Right ventricle myocardium superior (tissue), 1 donor: Measurements from ENCODE around the gene NEAT1. TPM values are rescaled to one million over a fixed set of nuclear protein-coding genes. Genes with fewer than 3 reads are reported as not detected.

Experiments
- ATAC-seq: fragments of 200-7000 bp; cut with Tn5 transposase; one replicate; pipeline ENCODE4 v1.9.1; 2020; ENCODE audit warnings: mild to moderate bottlenecking; ENCODE audit not compliant: poor library complexity
- DNase-seq: peaks from one replicate; pipeline ENCODE4 v3.0.0-alpha.2; 2020
- intact Hi-C: fragments of 100-400 bp; cut with DNase I; formaldehyde crosslinking; loops from one replicate; pipeline ENCODE4 v1.11.2; 2022
- total RNA-seq: library from RNA; stranded (reverse); fragmentation: NEBNext Ultra II Directional; extraction: Animal tissue kit (Norgen Biotek cat#: 25700); gene quantifications from one replicate; pipeline ENCODE4 v1.2.1, GENCODE V29; 2021
- donor health status: DM: no; HTN: yes; CAD: no; lungs with severe emphysema.

Gene NEAT1
- total RNA-seq, 1 donor from 2014 or later, result 451 TPM

GRCh38 chr11:65418431-65418680, 4.2 kb upstream of the NEAT1 start:
- DNase-seq (peak; percentile 84), ATAC-seq (no peak)
- intact Hi-C loops, result loop anchor here (2.0 to 5.0 kb wide), 2 partner anchors 36 to 78 kb away; partner anchors contain the start of gene SLC25A45

DNA sequence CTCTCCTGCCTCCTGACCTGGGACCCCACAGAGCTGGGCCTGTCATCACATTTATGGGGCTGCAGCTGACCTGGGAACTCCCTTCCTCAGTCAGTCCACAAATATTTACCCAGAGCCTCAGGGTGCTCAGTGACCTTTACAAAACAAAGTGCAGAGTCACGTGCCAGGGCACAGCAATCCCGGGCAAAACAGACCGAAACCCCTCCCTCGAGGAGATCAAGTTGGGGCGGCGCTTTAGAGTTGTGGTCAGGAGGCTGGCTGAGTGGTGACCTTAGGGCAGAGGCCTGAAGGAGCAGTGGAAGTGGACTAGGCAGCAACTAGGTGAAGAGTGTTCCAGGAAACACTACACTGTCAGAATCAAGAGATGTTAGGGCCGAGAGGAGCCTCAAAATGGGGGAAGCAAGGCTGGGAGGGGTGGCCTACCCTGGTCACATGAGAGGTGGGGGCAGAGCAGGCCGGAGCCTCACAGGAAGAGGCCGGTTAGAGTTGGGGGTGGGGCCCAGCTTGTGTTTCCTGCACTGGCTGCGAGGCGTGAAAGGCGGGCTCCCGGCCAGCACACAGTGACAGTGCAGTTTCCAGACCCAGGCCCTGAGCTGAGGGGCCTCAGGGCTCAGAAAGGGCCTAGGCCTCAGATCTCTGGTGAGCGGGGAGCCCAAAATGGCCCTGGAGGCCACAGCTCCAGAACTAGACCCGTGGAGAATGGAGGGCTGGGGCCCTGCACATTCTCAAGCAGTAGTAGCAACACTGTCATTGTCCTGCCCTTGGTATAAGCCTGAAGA, 3.7 kb upstream of the NEAT1 start:
- DNase-seq, result peak; percentile 99
- ATAC-seq, result peak; percentile 44
- intact Hi-C loops, result loop anchor here (2.0 to 5.0 kb wide), 2 partner anchors 37 to 78 kb away; partner anchors contain the start of gene SLC25A45

GRCh38 chr11:65419460-65419771, 3.2 kb upstream of the NEAT1 start:
- DNase-seq (peak; percentile 53), ATAC-seq (no peak)
- intact Hi-C loops, result loop anchor here (2.0 to 5.0 kb wide), 2 partner anchors 37 to 77 kb away; partner anchors contain the start of gene SLC25A45

DNA sequence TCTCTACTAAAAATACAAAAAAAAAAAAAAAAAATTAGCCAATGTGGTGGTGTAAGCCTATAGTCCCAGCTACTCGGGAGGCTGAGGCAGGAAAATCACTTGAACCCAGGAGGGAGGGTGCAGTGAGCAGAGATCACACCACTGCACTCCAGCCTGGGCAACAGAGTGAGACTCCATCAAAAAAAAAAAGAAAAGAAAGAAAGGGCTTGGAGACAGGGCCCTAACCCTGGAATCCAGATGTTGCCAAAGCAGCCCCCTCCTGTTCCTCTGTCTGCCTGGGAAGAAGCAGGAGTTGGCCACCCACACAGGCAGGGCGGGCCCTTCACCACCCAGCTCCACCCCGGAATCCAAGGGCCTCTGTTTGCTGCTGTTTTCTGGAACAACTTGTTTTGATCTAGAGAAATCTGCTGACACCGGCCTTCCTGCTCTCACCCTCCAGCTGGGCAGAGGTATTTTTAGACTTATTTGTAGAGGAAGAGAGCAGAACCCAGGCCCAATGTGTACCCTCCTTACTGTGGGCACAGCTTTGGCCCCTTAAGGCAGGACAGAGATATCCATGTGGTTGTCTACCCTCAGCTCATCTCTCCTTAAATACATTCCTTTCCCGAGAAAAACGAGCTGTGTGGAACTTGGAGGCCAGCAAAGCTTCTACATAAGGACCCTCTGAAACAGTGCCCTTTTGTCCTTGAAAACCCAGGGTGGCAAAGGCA, 2.7 kb upstream of the NEAT1 start:
- intact Hi-C loops, result loop anchor here (2.0 to 5.0 kb wide), 2 partner anchors 38 to 77 kb away; partner anchors contain the start of gene SLC25A45
- ATAC-seq (peak; percentile 38), DNase-seq (peak; percentile 95)

DNA sequence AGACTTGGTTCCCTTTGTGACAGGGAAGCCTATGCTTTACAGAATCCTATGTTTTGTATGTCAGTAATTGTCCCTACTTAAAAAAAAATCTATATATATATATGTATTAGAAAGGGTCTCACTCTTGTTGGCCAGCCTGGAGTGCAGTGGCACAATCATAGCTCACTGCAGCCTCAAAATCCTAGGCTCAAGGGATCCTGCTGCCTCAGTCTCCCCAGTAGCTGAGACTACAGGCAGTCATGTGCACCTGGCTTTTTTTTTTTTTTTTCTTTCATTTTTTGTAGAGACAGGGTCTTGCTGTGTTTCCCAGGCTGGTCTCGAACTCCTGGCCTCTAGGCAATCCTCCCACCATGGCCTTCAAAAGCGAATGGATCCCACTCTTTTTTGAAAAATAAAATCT, 2.1 kb upstream of the NEAT1 start:
- DNase-seq (peak; percentile 30), ATAC-seq (no peak)
- intact Hi-C loops, result no loop called here

- DNase-seq, result peak; percentile 94
- intact Hi-C loops, result no loop called here
- peak; percentile 47 for ATAC-seq
Measured at GRCh38 chr11:65420979-65421793, 1.4 kb upstream of the NEAT1 start.

- intact Hi-C loops, result no loop called here
- ATAC-seq (peak; percentile 50), DNase-seq (peak; percentile 99)
Measured at GRCh38 chr11:65421794-65422632, 585 bp upstream of the NEAT1 start.

DNA sequence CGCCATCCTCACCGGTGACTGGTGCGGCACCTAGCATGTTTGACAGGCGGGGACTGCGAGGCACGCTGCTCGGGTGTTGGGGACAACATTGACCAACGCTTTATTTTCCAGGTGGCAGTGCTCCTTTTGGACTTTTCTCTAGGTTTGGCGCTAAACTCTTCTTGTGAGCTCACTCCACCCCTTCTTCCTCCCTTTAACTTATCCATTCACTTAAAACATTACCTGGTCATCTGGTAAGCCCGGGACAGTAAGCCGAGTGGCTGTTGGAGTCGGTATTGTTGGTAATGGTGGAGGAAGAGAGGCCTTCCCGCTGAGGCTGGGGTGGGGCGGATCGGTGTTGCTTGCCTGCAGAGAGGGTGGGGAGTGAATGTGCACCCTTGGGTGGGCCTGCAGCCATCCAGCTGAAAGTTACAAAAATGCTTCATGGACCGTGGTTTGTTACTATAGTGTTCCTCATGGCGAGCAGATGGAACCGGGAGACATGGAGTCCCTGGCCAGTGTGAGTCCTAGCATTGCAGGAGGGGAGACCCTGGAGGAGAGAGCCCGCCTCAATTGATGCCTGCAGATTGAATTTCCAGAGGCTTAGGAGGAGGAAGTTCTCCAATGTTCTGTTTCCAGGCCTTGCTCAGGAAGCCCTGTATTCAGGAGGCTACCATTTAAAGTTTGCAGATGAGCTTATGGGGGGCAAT, 1.1 kb downstream of the NEAT1 start:
- intact Hi-C loops, result no loop called here
- ATAC-seq, result no peak
- DNase-seq, result peak; percentile 49

DNA sequence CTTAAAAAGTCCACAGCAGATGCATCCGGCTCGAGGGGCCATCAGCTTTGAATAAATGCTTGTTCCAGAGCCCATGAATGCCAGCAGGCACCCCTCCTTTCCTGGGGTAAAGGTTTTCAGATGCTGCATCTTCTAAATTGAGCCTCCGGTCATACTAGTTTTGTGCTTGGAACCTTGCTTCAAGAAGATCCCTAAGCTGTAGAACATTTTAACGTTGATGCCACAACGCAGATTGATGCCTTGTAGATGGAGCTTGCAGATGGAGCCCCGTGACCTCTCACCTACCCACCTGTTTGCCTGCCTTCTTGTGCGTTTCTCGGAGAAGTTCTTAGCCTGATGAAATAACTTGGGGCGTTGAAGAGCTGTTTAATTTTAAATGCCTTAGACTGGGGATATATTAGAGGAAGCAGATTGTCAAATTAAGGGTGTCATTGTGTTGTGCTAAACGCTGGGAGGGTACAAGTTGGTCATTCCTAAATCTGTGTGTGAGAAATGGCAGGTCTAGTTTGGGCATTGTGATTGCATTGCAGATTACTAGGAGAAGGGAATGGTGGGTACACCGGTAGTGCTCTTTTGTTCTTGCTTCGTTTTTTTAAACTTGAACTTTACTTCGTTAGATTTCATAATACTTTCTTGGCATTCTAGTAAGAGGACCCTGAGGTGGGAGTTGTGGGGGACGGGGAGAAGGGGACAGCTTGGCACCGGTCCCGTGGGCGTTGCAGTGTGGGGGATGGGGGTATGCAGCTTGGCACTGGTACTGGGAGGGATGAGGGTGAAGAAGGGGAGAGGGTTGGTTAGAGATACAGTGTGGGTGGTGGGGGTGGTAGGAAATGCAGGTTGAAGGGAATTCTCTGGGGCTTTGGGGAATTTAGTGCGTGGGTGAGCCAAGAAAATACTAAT, 1.9 kb downstream of the NEAT1 start:
- intact Hi-C loops, result no loop called here
- ATAC-seq, result no peak
- DNase-seq, result peak; percentile 65

GRCh38 chr11:65425105-65425970, 2.7 kb downstream of the NEAT1 start:
- DNase-seq (peak; percentile 35), ATAC-seq (no peak)
- intact Hi-C loops, result no loop called here

DNA sequence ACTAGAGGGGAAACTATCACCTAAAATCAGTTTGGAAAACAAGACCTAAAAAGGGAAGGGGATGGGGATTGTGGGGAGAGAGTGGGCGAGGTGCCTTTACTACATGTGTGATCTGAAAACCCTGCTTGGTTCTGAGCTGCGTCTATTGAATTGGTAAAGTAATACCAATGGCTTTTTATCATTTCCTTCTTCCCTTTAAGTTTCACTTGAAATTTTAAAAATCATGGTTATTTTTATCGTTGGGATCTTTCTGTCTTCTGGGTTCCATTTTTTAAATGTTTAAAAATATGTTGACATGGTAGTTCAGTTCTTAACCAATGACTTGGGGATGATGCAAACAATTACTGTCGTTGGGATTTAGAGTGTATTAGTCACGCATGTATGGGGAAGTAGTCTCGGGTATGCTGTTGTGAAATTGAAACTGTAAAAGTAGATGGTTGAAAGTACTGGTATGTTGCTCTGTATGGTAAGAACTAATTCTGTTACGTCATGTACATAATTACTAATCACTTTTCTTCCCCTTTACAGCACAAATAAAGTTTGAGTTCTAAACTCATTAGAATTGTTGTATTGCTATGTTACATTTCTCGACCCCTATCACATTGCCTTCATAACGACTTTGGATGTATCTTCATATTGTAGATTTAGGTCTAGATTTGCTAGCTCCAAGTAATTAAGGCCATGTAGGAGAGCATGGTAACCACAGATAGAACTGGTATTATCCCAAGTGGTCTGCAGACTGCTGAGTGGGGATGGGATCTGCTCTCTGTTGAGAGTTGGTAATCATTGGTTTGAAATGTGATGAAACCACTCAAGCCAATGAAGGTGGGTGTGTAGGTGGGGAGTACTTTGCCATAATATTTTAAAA, 3.6 kb downstream of the NEAT1 start:
- DNase-seq, result no peak
- intact Hi-C loops, result no loop called here
- ATAC-seq, result no peak

- intact Hi-C loops, result no loop called here
- peak; percentile 42 for DNase-seq
- peak; percentile 1 for ATAC-seq
Measured at GRCh38 chr11:65426839-65427690, 4.5 kb downstream of the NEAT1 start.

GRCh38 chr11:65427691-65428577, 5.3 kb downstream of the NEAT1 start:
- DNase-seq, result peak; percentile 36
- peak; percentile 4 for ATAC-seq
- intact Hi-C loops, result no loop called here
